ENCODE measurements around the gene LRRC8A.
"Not testable (repeated sequence)": the region's sequence is repeated elsewhere in the genome, so short reads cannot be mapped to it uniquely, and the experiment has no call there.

LRRC8A gene

DNA sequence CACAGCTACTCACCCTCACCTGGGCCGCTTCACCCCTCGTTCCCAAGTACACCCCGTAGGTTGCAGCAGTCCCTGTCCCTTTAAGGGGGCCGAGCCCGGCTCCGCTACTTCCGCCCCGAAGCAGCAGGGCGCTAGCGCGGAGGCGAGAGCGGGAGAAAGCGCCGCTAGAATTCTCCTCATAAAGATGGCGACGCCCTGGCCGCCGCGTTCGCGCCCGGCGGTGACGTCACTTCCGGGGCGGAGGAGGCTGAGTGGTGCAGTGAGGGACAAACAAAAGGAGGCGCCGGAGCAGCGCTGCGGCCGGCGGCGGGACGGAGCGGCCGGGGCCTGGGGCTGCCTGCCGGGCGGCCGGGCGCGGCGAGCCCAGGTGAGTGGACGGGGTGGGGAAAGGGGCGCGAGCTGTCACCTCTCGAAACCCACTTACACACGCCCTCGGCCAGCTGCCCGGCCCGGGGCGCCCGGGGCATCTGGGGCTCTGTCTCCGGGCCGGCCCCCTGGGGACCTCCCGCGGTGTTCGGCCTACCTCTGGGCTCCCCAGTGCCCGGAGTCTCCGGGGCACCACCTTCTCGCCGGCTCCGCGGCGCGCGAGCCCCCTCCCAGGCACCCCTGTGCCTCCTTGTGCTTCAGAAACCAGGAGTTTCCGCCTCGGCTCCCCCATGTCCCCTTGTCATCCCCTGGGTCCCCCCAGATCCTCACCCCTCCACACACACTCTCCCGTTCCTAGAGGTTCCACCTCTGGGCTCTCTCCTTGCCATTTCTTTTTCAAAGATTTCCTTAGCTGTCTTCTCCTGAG lies at the start of gene LRRC8A, which contains the start of gene KYAT1:
LRRC8A (plus strand) TSS at position 250 of the 793 bp plus-strand sequence. CDS start 25,032 bp downstream, outside the sequence.
KYAT1 (minus strand) TSS at position 67 of the 793 bp plus-strand sequence. CDS start 36,545 bp downstream, outside the sequence.
- DNase-seq: peak; percentile 88 to 98 (median 96)

DNA sequence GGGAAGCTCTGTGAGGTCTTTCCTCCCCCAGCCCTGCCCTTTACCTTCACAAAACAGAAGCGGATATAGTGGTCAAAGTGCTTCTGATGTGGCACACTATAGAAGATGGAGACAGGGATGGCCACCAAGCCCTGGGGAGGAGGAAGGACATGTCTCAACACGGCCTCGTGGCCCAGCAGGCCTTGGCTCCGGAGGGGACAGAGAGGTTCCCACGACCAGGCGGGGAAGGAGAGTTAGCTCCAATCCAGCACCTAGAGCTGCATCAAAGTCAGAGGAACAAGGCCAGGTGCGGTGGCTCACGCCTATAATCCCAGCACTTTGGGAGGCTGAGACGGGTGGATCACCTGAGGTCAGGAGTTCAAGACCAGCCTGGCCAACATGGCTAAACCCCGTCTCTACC lies 48.2 kb upstream of the LRRC8A start:
- no peak for DNase-seq

DNA sequence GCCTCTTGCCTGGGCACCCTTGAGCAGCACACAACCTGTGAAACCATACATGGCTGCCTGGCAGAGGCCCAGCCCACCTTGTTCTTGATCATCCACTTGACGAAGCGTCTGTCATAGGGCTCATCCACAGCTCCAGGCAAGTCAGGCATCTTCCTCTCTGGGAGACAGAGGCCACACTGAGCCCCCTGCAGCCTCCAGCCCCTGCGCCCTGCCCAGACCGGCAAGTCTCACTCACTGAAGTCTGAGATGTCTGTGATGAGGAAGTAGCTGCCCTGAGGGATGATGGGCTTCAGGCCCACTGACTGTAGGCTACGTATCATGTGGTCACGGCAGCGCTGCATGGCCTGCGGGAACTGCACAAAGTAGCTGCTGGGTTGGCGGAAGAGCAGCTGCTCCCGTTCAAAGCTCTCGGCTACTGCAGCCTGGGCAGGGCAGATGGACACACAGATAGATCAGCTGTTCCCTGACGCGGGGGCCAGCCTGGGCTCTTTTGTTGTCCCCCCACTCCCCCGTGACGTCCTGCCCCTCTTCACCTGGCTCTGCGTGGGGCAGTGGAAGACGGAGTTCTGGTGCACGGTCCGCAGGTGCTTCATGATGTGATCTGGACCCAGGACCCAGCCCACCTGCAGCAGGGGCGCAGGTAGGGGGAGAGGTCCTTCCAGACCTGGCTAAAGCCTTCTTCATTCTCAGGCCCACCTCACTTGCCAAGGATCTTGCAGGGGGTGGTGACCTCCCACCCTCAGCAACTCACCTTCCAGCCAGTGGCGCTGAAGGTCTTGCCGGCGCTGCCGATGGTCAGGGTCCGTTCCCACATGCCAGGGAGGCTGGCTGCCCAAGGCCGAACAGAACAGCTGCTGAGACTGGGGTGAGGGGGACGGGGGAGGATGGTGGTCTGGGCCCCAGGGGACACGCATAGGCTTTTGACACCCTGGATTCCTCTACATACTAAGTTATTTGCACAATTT lies 46.4 kb upstream of the LRRC8A start:
- DNase-seq: no peak

DNA sequence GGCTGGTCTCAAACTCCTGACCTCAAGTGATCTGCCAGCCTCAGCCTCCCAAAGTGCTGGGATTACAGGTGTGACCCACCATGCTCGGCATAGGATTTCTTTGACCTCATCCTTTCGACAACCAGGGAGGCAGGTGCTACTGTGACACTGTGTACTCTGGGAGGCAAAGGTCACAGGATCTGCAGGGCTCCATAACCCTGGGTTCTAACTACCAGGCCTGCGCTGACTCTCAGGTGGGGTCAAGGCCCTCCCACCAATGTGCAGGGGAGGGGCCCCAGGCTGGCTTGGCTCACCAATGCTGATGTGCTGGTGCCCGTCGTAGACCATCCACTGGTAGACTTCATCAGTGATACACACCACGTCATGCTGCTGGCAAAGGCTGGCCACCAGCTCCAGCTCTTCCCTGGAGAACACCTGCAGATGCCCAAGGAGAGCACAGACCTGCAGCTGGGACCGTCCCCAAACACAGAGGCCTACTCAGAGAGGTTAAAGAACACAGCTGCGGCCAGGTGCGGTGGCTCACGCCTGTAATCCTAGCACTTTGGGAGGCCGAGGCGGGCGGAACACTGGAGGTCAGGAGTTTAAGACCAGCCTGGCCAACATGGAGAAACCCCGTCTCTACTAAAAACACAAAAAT lies 45.3 kb upstream of the LRRC8A start:
- no peak for DNase-seq

DNA sequence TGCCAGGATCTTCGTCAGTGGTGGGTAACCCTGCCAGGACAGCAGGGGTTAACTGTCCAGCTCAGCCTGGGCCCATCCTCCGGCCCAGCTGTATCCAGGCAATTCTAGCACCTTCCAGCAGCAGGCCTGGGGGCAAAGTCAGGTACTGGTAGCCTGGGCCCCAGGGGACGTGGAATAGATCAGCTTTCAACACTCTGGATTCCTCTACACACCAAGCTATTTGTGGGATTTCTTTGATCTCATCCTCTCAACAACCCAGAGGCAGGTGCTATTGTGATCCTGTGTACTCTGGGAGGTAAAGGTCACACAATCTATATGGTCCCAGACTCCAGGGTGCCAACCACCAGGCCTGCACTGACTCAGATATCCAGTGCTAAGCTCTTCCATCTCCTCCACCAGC lies 43.6 kb upstream of the LRRC8A start:
- no peak for DNase-seq

DNA sequence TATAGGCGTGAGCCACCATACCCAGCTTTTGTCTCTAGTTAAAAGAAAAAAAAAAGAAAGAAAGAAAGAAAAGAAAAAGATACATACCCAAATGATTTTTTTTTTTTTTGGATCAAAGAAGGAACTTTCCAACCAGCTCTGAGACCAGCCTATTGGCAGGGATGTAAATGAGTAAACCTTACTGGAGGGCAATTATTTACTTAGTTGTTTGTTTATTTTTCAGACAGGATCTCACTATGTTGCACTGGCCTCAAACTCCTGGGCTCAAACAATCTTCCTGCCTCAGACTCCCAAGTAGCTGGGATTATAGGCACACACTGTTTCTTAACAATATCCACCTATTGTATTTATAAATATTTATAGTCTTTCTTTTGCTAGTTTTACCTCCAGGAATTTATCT lies 41.4 kb upstream of the LRRC8A start:
- DNase-seq: no peak

DNA sequence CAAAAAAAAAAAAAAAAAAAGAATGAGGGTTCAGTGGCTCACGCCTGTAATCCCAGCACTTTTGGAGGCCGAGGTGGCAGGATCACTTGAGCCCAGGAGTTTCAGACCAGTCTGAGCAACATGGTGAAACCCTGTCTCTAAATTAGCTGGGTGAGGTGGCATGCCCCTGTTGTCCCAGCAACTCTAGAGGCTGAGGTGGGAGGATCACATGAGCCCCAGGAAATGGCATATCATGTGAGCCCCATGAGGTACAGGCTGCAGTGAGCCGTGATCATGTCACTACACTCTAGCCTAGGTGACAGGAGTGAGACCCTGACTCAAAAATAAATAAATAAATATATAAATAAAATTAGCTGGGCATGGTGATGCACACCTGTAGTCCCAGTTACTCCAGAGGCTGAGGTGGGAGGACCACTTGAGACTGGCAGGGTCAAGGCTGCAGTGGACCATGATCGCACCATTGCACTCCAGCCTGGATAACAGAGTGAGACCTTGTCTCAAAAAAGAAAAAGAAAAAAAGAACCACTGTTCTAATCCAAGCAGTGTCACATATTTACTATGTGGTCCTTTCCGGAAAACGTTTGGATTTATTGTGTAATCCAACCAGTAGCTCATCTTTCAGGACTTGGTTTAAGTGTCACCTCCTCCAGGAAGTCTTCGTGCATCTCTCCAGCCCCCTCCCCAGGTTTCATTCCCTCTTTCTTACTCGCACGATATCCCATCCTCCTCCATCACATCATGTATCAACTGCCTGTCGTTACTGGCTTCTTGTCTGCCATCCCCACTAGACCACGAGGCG lies 40.0 kb upstream of the LRRC8A start:
- DNase-seq: no peak

DNA sequence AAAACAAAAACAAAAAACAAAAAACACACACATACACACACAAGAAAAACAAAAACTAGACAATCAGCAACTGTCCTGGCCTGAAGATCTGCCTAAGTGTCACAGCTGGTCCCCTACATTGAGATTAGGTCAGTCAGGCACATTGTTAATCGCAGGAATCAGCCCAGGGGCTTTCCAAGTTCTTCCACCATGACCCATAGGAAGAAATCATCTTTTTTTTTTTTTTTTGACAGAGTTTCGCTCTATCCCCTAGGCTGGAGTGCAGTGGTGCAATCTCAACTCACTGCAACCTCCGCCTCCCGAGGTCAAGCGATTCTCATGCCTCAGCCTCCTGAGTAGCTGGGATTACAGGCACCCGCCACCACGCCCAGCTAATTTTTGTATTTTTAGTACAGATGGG lies 38.8 kb upstream of the LRRC8A start:
- not testable (repeated sequence) for DNase-seq

DNA sequence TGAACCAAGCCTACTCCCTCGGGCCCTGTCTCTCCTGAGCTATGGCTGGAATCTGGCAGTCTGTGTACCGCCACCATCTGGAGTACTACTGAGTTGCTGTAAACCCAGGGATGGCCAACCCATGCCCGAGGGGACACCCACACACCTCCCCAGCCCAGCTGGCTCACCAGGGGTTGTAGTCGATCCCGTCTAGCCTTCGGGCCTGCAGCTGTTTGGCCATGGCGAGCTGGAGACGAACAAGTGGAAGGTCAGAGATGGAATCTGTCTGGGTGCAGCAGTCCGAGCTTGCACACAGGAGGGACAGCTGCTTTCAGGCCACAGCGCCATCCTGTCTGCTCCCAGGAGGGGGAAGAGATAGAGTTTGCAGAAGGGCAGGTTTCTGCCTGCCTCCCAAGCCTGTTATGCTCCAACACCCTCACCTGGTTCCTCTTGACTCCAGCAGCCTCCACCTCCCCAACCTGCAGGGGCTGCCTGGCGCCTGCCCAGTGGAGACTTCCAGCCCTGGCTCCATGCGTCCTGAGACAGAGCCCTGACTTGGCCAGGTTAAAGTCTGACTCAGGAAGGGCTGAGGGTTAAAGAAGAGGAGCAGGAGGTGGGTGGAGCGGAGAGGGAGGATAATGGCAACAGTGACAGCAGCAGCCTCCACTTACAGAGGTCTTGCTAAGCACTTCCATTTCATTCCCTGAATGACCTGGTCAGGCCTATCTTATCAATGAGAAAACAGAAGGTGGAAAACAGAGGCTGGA lies 36.6 kb upstream of the LRRC8A start:
- no peak for DNase-seq

DNA sequence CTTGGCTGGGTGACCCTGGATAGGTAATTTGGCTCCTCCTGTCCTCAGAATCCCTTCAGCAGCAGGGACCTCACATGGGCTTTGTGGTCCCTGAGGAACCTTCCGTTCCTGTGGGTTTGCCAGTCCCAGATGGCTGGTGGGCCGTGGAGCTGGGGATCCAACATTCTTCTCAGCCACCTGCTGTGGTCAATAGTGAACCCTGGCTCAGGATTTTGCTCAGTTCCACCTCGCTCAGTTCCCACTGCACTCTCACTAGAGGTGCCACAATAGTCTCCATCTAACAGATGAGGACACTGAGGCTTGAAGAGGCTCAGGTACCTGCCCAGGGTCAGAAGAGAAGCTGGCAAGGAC lies 35.3 kb upstream of the LRRC8A start:
- no peak for DNase-seq

DNA sequence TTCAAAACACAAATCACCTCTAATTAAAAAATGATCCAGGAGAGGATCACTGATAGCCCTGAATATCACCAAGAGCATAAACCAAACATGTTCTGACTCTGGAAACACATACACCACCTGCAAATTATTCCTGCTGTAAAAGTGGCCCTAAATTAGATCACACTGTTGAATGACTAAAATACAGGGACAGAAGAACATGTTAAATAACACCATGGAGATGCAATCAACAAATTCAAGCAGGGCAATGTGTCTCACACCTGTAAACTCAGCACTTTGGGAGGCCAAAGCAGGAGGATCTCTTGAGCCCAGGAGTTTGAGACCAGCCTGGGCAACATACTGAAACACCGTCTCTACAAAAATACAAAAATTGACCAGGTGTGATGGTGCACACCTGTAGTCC lies 34.1 kb upstream of the LRRC8A start:
- DNase-seq: no peak

DNA sequence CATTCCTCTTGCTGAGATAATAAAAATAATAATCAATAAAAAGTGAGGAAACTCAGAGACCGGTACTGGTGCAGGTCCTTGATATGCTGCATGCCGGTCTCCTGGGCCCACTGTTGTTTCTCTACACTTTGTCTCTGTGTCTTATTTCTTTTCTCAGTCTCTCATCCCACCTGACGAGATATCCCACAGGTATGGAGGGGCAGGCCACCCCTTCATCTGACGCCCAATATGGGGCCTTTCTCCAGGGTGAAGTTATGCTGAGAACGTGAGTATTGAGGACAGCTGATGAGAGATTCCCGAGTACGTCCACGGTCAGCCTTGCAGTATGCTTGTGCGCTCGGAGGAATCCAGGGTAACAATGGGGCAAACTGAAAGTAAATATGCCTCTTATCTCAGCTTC lies 30.9 kb upstream of the LRRC8A start:
- not testable (repeated sequence) for DNase-seq

DNA sequence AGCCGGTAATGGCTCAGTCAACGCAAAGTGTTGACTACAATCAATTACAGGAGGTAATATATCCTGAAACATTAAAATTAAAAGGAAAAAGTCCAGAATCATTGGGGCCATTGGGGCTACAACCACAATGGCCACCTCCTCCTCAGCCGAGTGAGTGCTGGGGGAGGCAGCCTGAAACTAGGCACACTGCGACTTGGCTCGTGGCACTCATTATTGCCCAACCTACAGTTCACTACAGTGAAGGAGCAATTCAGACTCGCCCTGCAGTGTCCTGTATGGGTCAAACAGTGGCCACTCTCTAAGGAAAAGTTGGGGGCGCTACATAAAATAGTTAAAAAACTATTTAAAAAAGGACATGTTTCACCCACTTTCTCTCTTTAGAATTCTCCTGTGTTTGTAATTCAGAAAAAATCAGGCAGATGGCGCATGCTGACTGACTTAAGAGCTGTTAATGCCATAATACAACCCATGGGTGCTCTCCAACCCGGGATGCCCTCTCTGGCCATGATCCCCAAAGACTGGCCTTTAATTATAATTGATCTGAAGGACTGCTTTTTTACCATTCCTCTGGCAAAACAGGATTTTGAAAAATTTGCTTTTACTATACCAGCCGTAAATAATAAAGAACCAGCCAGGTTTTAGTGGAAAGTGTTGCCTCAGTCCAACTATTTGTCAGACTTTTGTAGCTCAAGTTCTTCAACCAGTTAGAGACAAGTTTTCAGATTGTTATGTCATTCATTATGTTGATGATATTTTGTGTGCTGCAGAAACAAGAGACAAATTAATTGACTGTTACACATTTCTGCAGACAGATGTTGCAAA lies 29.9 kb upstream of the LRRC8A start:
- peak in 1 of 14 donors; percentile 15 for DNase-seq

DNA sequence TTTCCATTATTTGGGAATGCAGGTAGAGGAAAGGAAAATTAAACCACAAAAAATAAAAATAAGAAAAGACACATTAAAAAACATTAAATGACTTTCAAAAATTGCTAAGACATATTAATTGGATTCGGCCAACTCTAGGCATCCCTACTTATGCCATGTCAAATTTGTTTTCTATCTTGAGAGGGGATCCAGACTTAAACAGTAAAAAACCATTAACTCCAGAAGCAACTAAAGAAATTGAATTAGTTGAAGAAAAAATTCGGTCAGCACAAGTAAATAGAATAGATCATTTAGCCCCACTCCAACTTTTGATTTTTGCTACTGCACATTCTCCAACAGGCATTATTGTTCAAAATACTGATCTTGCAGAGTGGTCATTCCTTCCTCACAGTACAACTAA lies 29.3 kb upstream of the LRRC8A start:
- not testable (repeated sequence) for DNase-seq

DNA sequence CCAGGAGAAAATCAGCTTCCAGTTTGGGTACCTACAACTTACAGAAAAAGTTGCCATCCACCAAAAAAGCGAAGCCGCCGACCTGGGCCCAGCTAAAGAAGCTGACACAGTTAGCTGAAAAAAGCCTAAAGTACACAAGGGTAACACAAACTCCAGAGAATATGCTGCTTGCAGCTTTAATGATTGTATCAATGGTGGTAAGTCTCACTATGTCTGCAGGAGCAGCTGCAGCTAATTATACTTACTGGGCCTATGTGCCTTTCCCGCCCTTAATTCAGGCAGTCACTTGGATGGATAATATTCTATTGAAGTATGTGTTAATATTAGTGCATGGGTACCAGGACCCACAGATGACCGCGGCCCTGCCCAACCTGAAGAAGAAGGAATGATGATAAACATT lies 27.5 kb upstream of the LRRC8A start:
- DNase-seq: not testable (repeated sequence)

DNA sequence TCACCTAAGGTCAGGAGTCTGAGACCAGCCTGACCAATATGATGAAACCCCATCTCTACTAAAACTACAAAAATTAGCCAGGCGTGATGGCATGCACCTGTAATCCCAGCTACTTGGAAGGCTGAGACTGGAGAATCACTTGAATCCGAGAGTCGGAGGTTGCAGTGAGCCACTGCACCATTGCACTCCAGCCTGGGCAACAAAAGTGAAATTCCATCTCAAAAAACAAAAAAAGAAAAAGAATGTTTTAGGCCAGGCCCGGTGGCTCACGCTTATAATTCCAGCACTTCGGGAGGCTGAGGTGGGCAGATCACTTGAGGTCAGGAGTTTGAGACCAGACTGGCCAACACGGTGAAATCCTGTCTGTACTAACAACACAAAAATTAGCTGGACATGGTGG lies 23.5 kb upstream of the LRRC8A start:
- not testable (repeated sequence) for DNase-seq

DNA sequence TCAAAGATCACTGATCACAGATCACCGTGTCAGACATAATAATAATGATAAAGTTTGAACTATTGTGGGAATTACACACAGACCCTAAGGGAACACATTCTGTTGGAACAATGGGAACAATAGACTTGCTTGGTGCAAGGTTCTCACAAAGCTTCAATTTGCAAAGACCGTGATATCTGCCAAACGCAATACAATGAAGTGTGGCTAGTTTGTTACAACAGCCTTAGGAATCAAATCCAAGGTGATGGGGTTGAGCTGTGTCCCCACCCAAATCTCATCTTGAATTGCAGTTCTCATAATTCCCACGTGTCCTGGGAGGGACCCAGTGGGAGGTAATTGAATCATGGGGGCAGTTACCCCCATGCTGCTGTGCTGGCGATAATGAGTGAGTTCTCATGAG lies 21.0 kb upstream of the LRRC8A start:
- no peak for DNase-seq

DNA sequence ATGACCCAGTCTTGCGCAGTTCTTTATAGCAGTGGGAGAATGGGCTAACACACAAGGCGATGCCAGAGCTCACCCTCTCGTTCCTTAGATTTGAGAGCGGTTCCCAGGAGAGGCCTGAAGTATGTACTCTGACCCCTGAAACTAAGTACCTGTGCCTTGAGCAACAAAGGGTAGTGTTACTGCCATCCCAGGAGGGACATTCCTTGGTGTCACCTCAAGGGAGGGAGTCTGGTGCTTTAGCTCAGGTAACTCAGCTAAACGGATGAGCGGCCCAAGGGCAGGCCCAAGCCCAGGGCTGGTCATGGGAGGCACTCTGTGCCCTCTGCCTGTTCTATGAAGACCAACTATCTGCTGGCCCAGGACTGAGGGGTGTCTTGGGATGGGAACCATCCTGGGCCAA lies 20.4 kb upstream of the LRRC8A start:
- no peak for DNase-seq

DNA sequence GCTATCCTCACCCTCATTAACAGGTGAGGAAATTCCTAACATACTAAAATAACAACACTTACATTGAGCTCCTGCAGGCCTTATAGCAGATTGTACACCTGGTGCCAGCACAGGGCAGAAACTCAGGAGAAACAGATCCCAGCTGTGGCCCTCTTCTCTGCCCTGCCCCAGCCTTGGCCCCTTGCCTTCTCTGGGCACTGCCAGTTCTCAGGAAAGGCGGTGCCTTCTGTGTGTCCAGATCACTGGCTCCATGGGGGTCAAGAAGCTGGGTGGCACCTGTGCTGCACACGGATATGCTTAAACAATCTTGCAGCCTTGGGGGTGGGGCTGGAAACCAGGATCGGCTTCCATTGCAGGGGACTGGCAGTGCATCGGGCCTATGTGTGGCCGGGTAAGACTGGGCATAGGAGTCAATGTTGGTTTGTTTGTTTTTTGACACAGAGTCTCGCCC lies 19.5 kb upstream of the LRRC8A start:
- DNase-seq: peak in 1 of 14 donors; percentile 12

DNA sequence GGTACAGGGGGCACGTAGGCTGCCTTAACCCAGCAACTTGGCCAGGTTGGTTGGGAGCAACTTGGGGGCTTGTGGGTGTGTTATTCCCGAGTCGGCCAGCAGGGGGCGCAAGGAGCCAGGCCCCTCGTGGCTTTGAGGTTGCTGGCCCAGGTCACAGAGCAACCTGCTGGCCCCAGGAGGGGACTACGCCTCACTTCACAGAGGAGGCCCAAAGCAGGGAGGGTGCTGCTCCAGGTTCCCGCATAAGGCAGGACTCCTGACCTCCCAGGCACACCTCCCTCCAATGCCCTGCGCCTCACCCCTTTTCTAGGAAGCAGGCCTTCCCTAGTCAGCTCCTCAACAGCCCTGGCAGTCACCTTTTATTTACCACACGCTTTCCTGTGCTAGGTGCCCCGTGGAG lies 18.3 kb upstream of the LRRC8A start:
- peak in 12 of 14 donors; percentile 15 to 72 (median 31) for DNase-seq
